ENCODE results near the gene MAL. TPM values are rescaled to one million over a fixed set of nuclear protein-coding genes. Genes with fewer than 3 reads are reported as not detected.

Gene MAL
- total RNA-seq, 1 experiment from 2014 or later: 0.22 TPM

DNA sequence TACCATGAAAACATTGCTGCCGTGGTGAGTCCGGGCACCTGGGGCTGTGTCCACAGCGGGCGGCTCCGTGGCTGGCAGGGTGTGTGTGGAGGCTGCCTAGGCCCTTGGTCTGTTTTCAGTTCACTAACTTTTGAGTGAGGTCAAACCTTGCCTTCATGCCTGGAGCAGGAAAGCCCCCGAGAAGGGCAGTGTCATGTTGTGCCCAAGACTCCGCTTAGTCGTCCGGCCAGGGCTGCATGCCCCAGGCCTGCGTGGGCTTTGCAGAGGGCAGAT is 24.1 kb downstream of the MAL start (continued):
- TF ChIP-seq FOXP4 (CRISPR knock-in tag; IDR thresholded peaks at IDR 0.05) (no peak), MXD4 (CRISPR knock-in tag; IDR thresholded peaks at IDR 0.05; ENCODE audit: borderline replicate concordance) (no peak), USF1 (CRISPR knock-in tag; IDR thresholded peaks at IDR 0.05) (no peak)
- TF ChIP-seq, protein P1, sequence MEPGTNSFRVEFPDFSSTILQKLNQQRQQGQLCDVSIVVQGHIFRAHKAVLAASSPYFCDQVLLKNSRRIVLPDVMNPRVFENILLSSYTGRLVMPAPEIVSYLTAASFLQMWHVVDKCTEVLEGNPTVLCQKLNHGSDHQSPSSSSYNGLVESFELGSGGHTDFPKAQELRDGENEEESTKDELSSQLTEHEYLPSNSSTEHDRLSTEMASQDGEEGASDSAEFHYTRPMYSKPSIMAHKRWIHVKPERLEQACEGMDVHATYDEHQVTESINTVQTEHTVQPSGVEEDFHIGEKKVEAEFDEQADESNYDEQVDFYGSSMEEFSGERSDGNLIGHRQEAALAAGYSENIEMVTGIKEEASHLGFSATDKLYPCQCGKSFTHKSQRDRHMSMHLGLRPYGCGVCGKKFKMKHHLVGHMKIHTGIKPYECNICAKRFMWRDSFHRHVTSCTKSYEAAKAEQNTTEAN (CRISPR knock-in tag; IDR thresholded peaks at IDR 0.05): no peak

- CTCF ChIA-PET: interaction anchor here (4.8 kb wide), 1 partner anchor 64 kb away, joined by 66 read pairs; no protein-coding TSS in a partner anchor
- no peak for DNase-seq (ENCODE audit: low spot score)
- peaks cover 10% of the 10 kb centered on the region for H3K4me1 Mint-ChIP-seq
- no peaks in the 10 kb centered on the region for H3K9me3 Mint-ChIP-seq
- peaks cover 4% of the 10 kb centered on the region for H3K27me3 Mint-ChIP-seq (ENCODE audit: low read depth)
- no peak overlapping the region for H3K4me3 Mint-ChIP-seq
- POLR2A ChIA-PET: no interaction called here
- no peak overlapping the region for H3K27ac Mint-ChIP-seq
- TF ChIP-seq FOXK1 (CRISPR knock-in tag; IDR thresholded peaks at IDR 0.05) (no peak), ARID4B (CRISPR knock-in tag; IDR thresholded peaks at IDR 0.05; ENCODE audit: borderline replicate concordance) (no peak), NFATC4 (CRISPR knock-in tag; IDR thresholded peaks at IDR 0.05) (no peak), ZNF423 (CRISPR knock-in tag; IDR thresholded peaks at IDR 0.05) (no peak), STAT6 (CRISPR knock-in tag; conservative IDR thresholded peaks at IDR 0.05; ENCODE audit: low read depth) (no peak)
- TF ChIP-seq, protein P2, sequence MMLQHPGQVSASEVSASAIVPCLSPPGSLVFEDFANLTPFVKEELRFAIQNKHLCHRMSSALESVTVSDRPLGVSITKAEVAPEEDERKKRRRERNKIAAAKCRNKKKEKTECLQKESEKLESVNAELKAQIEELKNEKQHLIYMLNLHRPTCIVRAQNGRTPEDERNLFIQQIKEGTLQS (CRISPR knock-in tag; conservative IDR thresholded peaks at IDR 0.05): no peak
- ATAC-seq: no peak
- H3K36me3 Mint-ChIP-seq: no peaks in the 10 kb centered on the region
Observed at GRCh38 chr2:95049961-95050360, 24.5 kb downstream of the MAL start.
